H9 (cell line): ENCODE data around the gene CACNA2D4. TPM values are rescaled to one million over a fixed set of nuclear protein-coding genes. Genes with fewer than 3 reads are reported as not detected.

Experiments used
- DNase-seq: peaks from one replicate; pipeline ENCODE4 v3.0.0-alpha.2; 2017
- H2AFZ ChIP-seq: one replicate; pipeline ENCODE4 v1.6.1; 2013; ENCODE audit warnings: mild to moderate bottlenecking, low read length, control low read depth, moderate library complexity
- H2AK5ac ChIP-seq: 2 replicates; pipeline ENCODE4 v1.6.1; 2013; ENCODE audit warnings: low read length, control low read depth, mixed read lengths; ENCODE audit not compliant: insufficient read length
- H2BK120ac ChIP-seq: one replicate; pipeline ENCODE4 v1.6.1; 2013; ENCODE audit warnings: low read depth, mild to moderate bottlenecking, low read length, control low read depth, inconsistent platforms; ENCODE audit not compliant: poor library complexity, severe bottlenecking
- H2BK12ac ChIP-seq: 2 replicates; pipeline ENCODE4 v1.6.1; 2013; ENCODE audit warnings: low read length, control low read depth, mixed read lengths, low read depth; ENCODE audit not compliant: insufficient read length
- H2BK15ac ChIP-seq: 2 replicates; pipeline ENCODE4 v1.6.1; 2013; ENCODE audit warnings: low read depth, low read length, control low read depth
- H2BK20ac ChIP-seq: one replicate; pipeline ENCODE4 v1.6.1; 2013; ENCODE audit warnings: low read depth, mild to moderate bottlenecking, low read length, control low read depth, inconsistent platforms; ENCODE audit not compliant: poor library complexity, severe bottlenecking
- H2BK5ac ChIP-seq: 2 replicates; pipeline ENCODE4 v1.6.1; 2013; ENCODE audit warnings: low read length, control low read depth, mixed read lengths; ENCODE audit not compliant: insufficient read length
- H3K14ac ChIP-seq: 2 replicates; pipeline ENCODE4 v1.6.1; 2013; ENCODE audit warnings: low read length, control low read depth; ENCODE audit not compliant: insufficient read depth
- H3K18ac ChIP-seq: 2 replicates; pipeline ENCODE4 v1.6.1; 2013; ENCODE audit warnings: low read depth, mild to moderate bottlenecking, mixed read lengths, low read length, control low read depth; ENCODE audit not compliant: insufficient read length
- H3K23ac ChIP-seq: 2 replicates; pipeline ENCODE4 v1.6.1; 2013; ENCODE audit warnings: low read length, control low read depth, mixed read lengths, low read depth; ENCODE audit not compliant: insufficient read length
- H3K23me2 ChIP-seq: 2 replicates; pipeline ENCODE4 v1.6.1; 2013; ENCODE audit warnings: low read depth, mild to moderate bottlenecking, mixed read lengths, low read length, control low read depth; ENCODE audit not compliant: insufficient read length, poor library complexity, severe bottlenecking
- H3K27ac ChIP-seq: 2 replicates; pipeline ENCODE4 v1.5.1; 2013; ENCODE audit warnings: low read length, control low read depth, mixed read lengths, low read depth; ENCODE audit not compliant: insufficient read length
- H3K27me3 ChIP-seq: 2 replicates; pipeline ENCODE4 v1.6.1; 2013; ENCODE audit warnings: low read length, control low read depth, inconsistent platforms; ENCODE audit not compliant: insufficient read depth
- H3K4ac ChIP-seq: 2 replicates; pipeline ENCODE4 v1.6.1; 2013; ENCODE audit warnings: low read depth, mild to moderate bottlenecking, control low read depth, inconsistent platforms, low read length, moderate library complexity
- H3K4me1 ChIP-seq: 2 replicates; pipeline ENCODE4 v1.6.1; 2013; ENCODE audit warnings: low read length, control low read depth, inconsistent platforms; ENCODE audit not compliant: insufficient read depth
- H3K4me2 ChIP-seq: 2 replicates; pipeline ENCODE4 v1.6.1; 2013; ENCODE audit warnings: low read length, control low read depth, mixed read lengths; ENCODE audit not compliant: insufficient read length, insufficient read depth
- H3K56ac ChIP-seq: 2 replicates; pipeline ENCODE4 v1.6.1; 2013; ENCODE audit warnings: low read depth, mild to moderate bottlenecking, mixed read lengths, low read length, control low read depth; ENCODE audit not compliant: insufficient read length
- H3K79me1 ChIP-seq: 2 replicates; pipeline ENCODE4 v1.6.1; 2013; ENCODE audit warnings: low read depth, mild to moderate bottlenecking, moderate library complexity, low read length, control low read depth, inconsistent platforms; ENCODE audit not compliant: insufficient read depth, poor library complexity, severe bottlenecking
- H3K79me2 ChIP-seq: 2 replicates; pipeline ENCODE4 v1.6.1; 2013; ENCODE audit warnings: low read length, control low read depth, inconsistent platforms; ENCODE audit not compliant: insufficient read depth
- H3K9ac ChIP-seq: 2 replicates; pipeline ENCODE4 v1.6.1; 2013; ENCODE audit warnings: low read length, control low read depth, mixed read lengths; ENCODE audit not compliant: insufficient read length; ENCODE audit errors: extremely low read depth
- H3K9me3 ChIP-seq: one replicate; pipeline ENCODE4 v1.6.1; 2013; ENCODE audit warnings: low read depth, low read length, inconsistent platforms; ENCODE audit not compliant: control insufficient read depth
- H3T11ph ChIP-seq: one replicate; pipeline ENCODE4 v1.6.1; 2013; ENCODE audit warnings: mild to moderate bottlenecking, low read length, control low read depth, inconsistent platforms
- H4K20me1 ChIP-seq: one replicate; pipeline ENCODE4 v1.6.1; 2013; ENCODE audit not compliant: control insufficient read depth, insufficient read length, insufficient read depth
- H4K5ac ChIP-seq: 2 replicates; pipeline ENCODE4 v1.6.1; 2013; ENCODE audit warnings: low read depth, mild to moderate bottlenecking, mixed read lengths, low read length, control low read depth; ENCODE audit not compliant: insufficient read length
- H4K8ac ChIP-seq: replicated peaks from 2 replicates; pipeline ENCODE4 v1.6.1; 2013; ENCODE audit warnings: low read length, control low read depth, mixed read lengths, low read depth; ENCODE audit not compliant: insufficient read length
- H4K91ac ChIP-seq: 2 replicates; pipeline ENCODE4 v1.6.1; 2013; ENCODE audit warnings: low read depth, mild to moderate bottlenecking, moderate library complexity, mixed read lengths, low read length, control low read depth; ENCODE audit not compliant: insufficient read length
- H3K27ac Mint-ChIP-seq, 3 experiments: 2 replicates in 2 of 3; 3 replicates in 1 of 3; pipeline ENCODE4 v1.8.0; 2020 to 2021; ENCODE audit warnings: mixed read lengths in 3 of 3, mild to moderate bottlenecking in 1 of 3, moderate library complexity in 1 of 3
- H3K27me3 Mint-ChIP-seq: 2 replicates; pipeline ENCODE4 v1.8.0; 2021; ENCODE audit warnings: low read depth, mild to moderate bottlenecking, moderate library complexity, mixed read lengths
- H3K36me3 Mint-ChIP-seq, 3 experiments: 2 replicates in 2 of 3; 3 replicates in 1 of 3; pipeline ENCODE4 v1.8.0; 2020 to 2021; ENCODE audit warnings: low read depth in 3 of 3, mixed read lengths in 3 of 3; ENCODE audit not compliant: insufficient read depth in 1 of 3
- H3K4me1 Mint-ChIP-seq, 2 experiments: 2 replicates each; pipeline ENCODE4 v1.8.0; 2020; ENCODE audit warnings: mixed read lengths in 2 of 2
- H3K4me3 Mint-ChIP-seq, 2 experiments: 2 replicates in 1 of 2; 3 replicates in 1 of 2; pipeline ENCODE4 v1.8.0; 2020 to 2021; ENCODE audit warnings: mild to moderate bottlenecking in 2 of 2, mixed read lengths in 2 of 2, moderate library complexity in 1 of 2
- H3K9me3 Mint-ChIP-seq, 2 experiments: 2 replicates in 1 of 2; 3 replicates in 1 of 2; pipeline ENCODE4 v1.8.0; 2020; ENCODE audit warnings: mild to moderate bottlenecking in 2 of 2, mixed read lengths in 2 of 2, moderate library complexity in 1 of 2
- CTCF ChIP-seq: fragments of 200-600 bp; sonication (generic); conservative IDR thresholded peaks from 3 replicates; pipeline ENCODE4 v1.8.0; 2021; ENCODE audit warnings: antibody characterized with exemption, mild to moderate bottlenecking
- total RNA-seq: library from RNA; stranded (reverse); gene quantifications from 2 replicates; pipeline ENCODE4 v1.2.1, GENCODE V29; 2021

The CACNA2D4 gene
- total RNA-seq, 1 experiment from 2014 or later = 0.79 TPM

- Histone ChIP-seq H3T11ph (no peak overlapping the region), H4K91ac (no peak overlapping the region), H2BK20ac (no peak overlapping the region), H3K4me2 (no peak overlapping the region), H3K14ac (no peak overlapping the region), H2AK5ac (no peak overlapping the region), H3K56ac (no peak overlapping the region), H3K27ac (no peak overlapping the region), H2BK12ac (no peak overlapping the region), H4K5ac (no peak overlapping the region), H3K23ac (no peak overlapping the region), H2BK5ac (no peak overlapping the region), H3K23me2 (no peaks in the 10 kb centered on the region), H4K20me1 (no peaks in the 10 kb centered on the region), H4K8ac (no peak overlapping the region), H2BK120ac (no peak overlapping the region), H3K9ac (no peak overlapping the region), H3K18ac (no peak overlapping the region), H3K27me3 (no peaks in the 10 kb centered on the region), H3K9me3 (no peaks in the 10 kb centered on the region), H3K4ac (no peak overlapping the region), H2AFZ (no peak overlapping the region), H3K79me1 (no peaks in the 10 kb centered on the region), H2BK15ac (no peak overlapping the region), H3K4me1 (no peaks in the 10 kb centered on the region), H3K79me2 (no peaks in the 10 kb centered on the region)
- DNase-seq = no peak
- Mint-ChIP-seq H3K4me3 (no peak overlapping the region), H3K9me3 (peaks cover 21 to 33% of the 10 kb centered on the region in 2 experiments), H3K4me1 (no peaks in the 10 kb centered on the region), H3K27me3 (peaks cover 4% of the 10 kb centered on the region; the same call in 1 of the 2 replicates), H3K36me3 (peaks cover 2 to 30% (median 3%) of the 10 kb centered on the region in 3 experiments; a peak in 6 of 7 replicates), H3K27ac (no peak overlapping the region)
- no peak for TF ChIP-seq CTCF
Measured at GRCh38 chr12:1904875-1905274, 13.6 kb downstream of the CACNA2D4 start.
